H1 (cell line): Measurements from ENCODE around the gene RTN3. TPM values are rescaled to one million over a fixed set of nuclear protein-coding genes. Genes with fewer than 3 reads are reported as not detected.

ENCODE experiments used
- CTCF ChIA-PET: fragments of 300-600 bp; sonication (Branson Sonifier 250); formaldehyde crosslinking; loops from one replicate; lab custom pipeline; 2021; ENCODE audit not compliant: partially characterized antibody; lab: Charles Lee
- POLR2A ChIA-PET: fragments of 300-600 bp; sonication (Branson Sonifier 250); formaldehyde crosslinking; loops from one replicate; lab custom pipeline; 2021; ENCODE audit warnings: inconsistent platforms; ENCODE audit not compliant: partially characterized antibody; lab: Charles Lee
- DNase-seq, 2 experiments: peaks; one replicate each; pipeline versions ENCODE4 v3.0.0 to v3.0.0-alpha.2; 2010 to 2022; ENCODE audit warnings: low spot score in 2 of 2, low read depth in 1 of 2, mixed read lengths in 1 of 2
- FAIRE-seq: peaks from 2 replicates; lab custom pipeline; 2011; peaks lifted over from hg19 to GRCh38; lab: Jason Lieb, UNC
- H2AFZ ChIP-seq: 2 replicates; pipeline ENCODE4 v1.8.1; 2012; ENCODE audit warnings: low read length, inconsistent platforms
- H2AK5ac ChIP-seq: 2 replicates; pipeline ENCODE4 v1.6.1; 2013; ENCODE audit warnings: low read depth, low read length
- H2BK120ac ChIP-seq: replicated peaks from 2 replicates; pipeline ENCODE3; 2013; ENCODE audit warnings: low read depth, low read length, inconsistent platforms
- H2BK12ac ChIP-seq: 2 replicates; pipeline ENCODE4 v1.6.1; 2013; ENCODE audit warnings: low read depth, low read length
- H2BK15ac ChIP-seq: 2 replicates; pipeline ENCODE4 v1.6.1; 2013; ENCODE audit warnings: low read length
- H2BK20ac ChIP-seq: 2 replicates; pipeline ENCODE4 v1.6.1; 2013; ENCODE audit warnings: low read length
- H2BK5ac ChIP-seq: 2 replicates; pipeline ENCODE4 v1.6.1; 2013; ENCODE audit warnings: low read depth, low read length
- H3K14ac ChIP-seq: 2 replicates; pipeline ENCODE4 v1.6.1; 2013; ENCODE audit warnings: inconsistent platforms; ENCODE audit not compliant: insufficient read length
- H3K18ac ChIP-seq: 2 replicates; pipeline ENCODE4 v1.6.1; 2013; ENCODE audit warnings: low read length; ENCODE audit errors: extremely low read depth
- H3K23ac ChIP-seq: 2 replicates; pipeline ENCODE4 v1.6.1; 2013; ENCODE audit warnings: inconsistent platforms; ENCODE audit not compliant: insufficient read length
- H3K23me2 ChIP-seq: 2 replicates; pipeline ENCODE4 v1.6.1; 2013; ENCODE audit warnings: low read depth, low read length
- H3K27ac ChIP-seq: 2 replicates; pipeline ENCODE4 v1.6.1; 2011; ENCODE audit warnings: low read depth, low read length, inconsistent platforms
- H3K27me3 ChIP-seq, 4 experiments: replicated peaks in 1 of 4; 1 replicate in 1 of 4; 2 replicates in 3 of 4; pipeline versions ENCODE4 v1.6.1 to v1.8.1; 2011 to 2013; ENCODE audit warnings: low read length in 3 of 4, mild to moderate bottlenecking in 3 of 4, inconsistent platforms in 2 of 4, mixed read lengths in 2 of 4, moderate library complexity in 1 of 4; ENCODE audit not compliant: control insufficient read depth in 3 of 4, insufficient read depth in 3 of 4; ENCODE audit errors: extremely low read depth in 1 of 4
- H3K36me3 ChIP-seq, 4 experiments: 2 replicates each; pipeline versions ENCODE4 v1.6.1 to v1.8.1; 2011 to 2013; ENCODE audit warnings: mild to moderate bottlenecking in 4 of 4, low read length in 3 of 4, moderate library complexity in 2 of 4, control low read depth in 1 of 4, inconsistent platforms in 1 of 4; ENCODE audit not compliant: insufficient read depth in 4 of 4, control insufficient read depth in 2 of 4
- H3K4ac ChIP-seq: replicated peaks from 2 replicates; pipeline ENCODE3; 2013; ENCODE audit warnings: low read length, low read depth, mixed read lengths, inconsistent platforms; ENCODE audit not compliant: insufficient read length
- H3K4me1 ChIP-seq, 4 experiments: replicated peaks in 1 of 4; 1 replicate in 1 of 4; 2 replicates in 3 of 4; pipeline versions ENCODE4 v1.6.1 to v1.8.1; 2011 to 2013; ENCODE audit warnings: low read length in 3 of 4, inconsistent platforms in 2 of 4, mixed read lengths in 1 of 4; ENCODE audit not compliant: insufficient read depth in 4 of 4, control insufficient read depth in 3 of 4
- H3K4me2 ChIP-seq, 2 experiments: 2 replicates each; pipeline versions ENCODE4 v1.6.1 to v1.8.1; 2011 to 2013; ENCODE audit warnings: low read depth in 2 of 2, low read length in 2 of 2, control low read depth in 1 of 2, inconsistent platforms in 1 of 2, mild to moderate bottlenecking in 1 of 2; ENCODE audit not compliant: insufficient read depth in 1 of 2
- H3K4me3 ChIP-seq, 4 experiments: fragments of 200-600, 300-600 bp in 1 of 4; sonication (generic), shearing (Covaris generic), sonication (Bioruptor Twin) in 1 of 4; 2 replicates each; pipeline versions ENCODE4 v1.5.1 to v1.8.1; 2011 to 2016; ENCODE audit warnings: low read length in 4 of 4, low read depth in 3 of 4, control low read depth in 2 of 4, inconsistent platforms in 2 of 4, mild to moderate bottlenecking in 2 of 4, mixed read lengths in 1 of 4, moderate library complexity in 1 of 4; ENCODE audit not compliant: insufficient read depth in 2 of 4; ENCODE audit errors: extremely low read depth in 1 of 4
- H3K56ac ChIP-seq: replicated peaks from 2 replicates; pipeline ENCODE3; 2013; ENCODE audit warnings: low read depth, mild to moderate bottlenecking, mixed read lengths, low read length, inconsistent platforms; ENCODE audit not compliant: insufficient read length
- H3K79me1 ChIP-seq: 2 replicates; pipeline ENCODE4 v1.6.1; 2013; ENCODE audit warnings: low read depth, low read length, control low read depth
- H3K79me2 ChIP-seq, 2 experiments: 2 replicates each; pipeline versions ENCODE4 v1.6.1 to v1.8.1; 2012 to 2013; ENCODE audit warnings: low read length in 2 of 2, mild to moderate bottlenecking in 2 of 2, inconsistent platforms in 1 of 2; ENCODE audit not compliant: insufficient read depth in 2 of 2, control insufficient read depth in 1 of 2
- H3K9ac ChIP-seq, 4 experiments: replicated peaks in 1 of 4; 1 replicate in 1 of 4; 2 replicates in 3 of 4; pipeline versions ENCODE4 v1.6.1 to v1.8.1; 2011 to 2013; ENCODE audit warnings: low read depth in 3 of 4, low read length in 3 of 4, control low read depth in 2 of 4, mild to moderate bottlenecking in 2 of 4, moderate library complexity in 2 of 4, inconsistent platforms in 1 of 4; ENCODE audit errors: extremely low read depth in 1 of 4
- H3K9me3 ChIP-seq, 2 experiments: 2 replicates each; pipeline versions ENCODE4 v1.6.1 to v1.8.1; 2012 to 2013; ENCODE audit warnings: mild to moderate bottlenecking in 2 of 2, moderate library complexity in 2 of 2, control low read depth in 1 of 2, inconsistent platforms in 1 of 2, low read depth in 1 of 2, low read length in 1 of 2, mixed read lengths in 1 of 2; ENCODE audit not compliant: insufficient read depth in 2 of 2
- H4K20me1 ChIP-seq, 2 experiments: replicated peaks in 1 of 2; 2 replicates each; pipeline versions ENCODE3 to v1.8.1; 2011 to 2013; ENCODE audit warnings: inconsistent platforms in 2 of 2, low read length in 2 of 2, mild to moderate bottlenecking in 1 of 2; ENCODE audit not compliant: insufficient read depth in 2 of 2, control insufficient read depth in 1 of 2
- H4K5ac ChIP-seq: 2 replicates; pipeline ENCODE4 v1.6.1; 2013; ENCODE audit warnings: low read length, low read depth, mixed read lengths, inconsistent platforms; ENCODE audit not compliant: insufficient read length
- H4K8ac ChIP-seq: 2 replicates; pipeline ENCODE4 v1.8.0; 2013; ENCODE audit warnings: mild to moderate bottlenecking, moderate library complexity, low read length, inconsistent platforms; ENCODE audit not compliant: insufficient read depth; ENCODE audit errors: extremely low read depth
- H4K91ac ChIP-seq: replicated peaks from 2 replicates; pipeline ENCODE3; 2013; ENCODE audit warnings: low read length, mixed read lengths, inconsistent platforms; ENCODE audit not compliant: insufficient read length
- CBX8 ChIP-seq: fragments of 300-800, 300-1000 bp; sonication (generic); IDR thresholded peaks from 2 replicates; pipeline ENCODE4 v1.7.1; 2016; ENCODE audit warnings: low read depth, low read length, borderline replicate concordance
- EP300 ChIP-seq, 2 experiments: IDR thresholded peaks; 1 replicate in 1 of 2; 2 replicates in 1 of 2; pipeline ENCODE4 v1.6.1; 2011 to 2012; ENCODE audit warnings: low read depth in 2 of 2, low read length in 2 of 2, mild to moderate bottlenecking in 2 of 2, borderline replicate concordance in 1 of 2, inconsistent platforms in 1 of 2, moderate library complexity in 1 of 2
- POU5F1 ChIP-seq: IDR thresholded peaks from 2 replicates; pipeline ENCODE4 v1.6.1; 2011; ENCODE audit warnings: low read depth, mild to moderate bottlenecking, low read length, moderate library complexity
- RNF2 ChIP-seq: fragments of 200-900, 300-1000 bp; sonication (generic); IDR thresholded peaks from 2 replicates; pipeline ENCODE4 v1.7.1; 2016; ENCODE audit warnings: borderline replicate concordance, low read depth, mild to moderate bottlenecking, antibody characterized with exemption, low read length; ENCODE audit not compliant: poor library complexity, severe bottlenecking; ENCODE audit errors: missing control alignments
- SIX5 ChIP-seq: IDR thresholded peaks from 2 replicates; pipeline ENCODE4 v1.6.1; 2011; ENCODE audit warnings: mild to moderate bottlenecking, low read depth, low read length
- TBP ChIP-seq: IDR thresholded peaks from 2 replicates; pipeline ENCODE4 v1.6.1; 2011; ENCODE audit warnings: low read depth, low read length, improper control_type of control experiment
- ZNF274 ChIP-seq: IDR thresholded peaks from 2 replicates; pipeline ENCODE4 v1.7.0; 2012; ENCODE audit warnings: low read length, borderline replicate concordance; ENCODE audit errors: extremely low read depth
- WGBS, 2 experiments: shearing (Covaris generic) in 1 of 2; methylation state at CpG; one replicate each; pipeline versions ENCODE4 v1.1.6 to v1.1.7; 2013 to 2015; ENCODE audit warnings: low lambda C conversion rate in 2 of 2, mixed read lengths in 2 of 2, inconsistent platforms in 1 of 2, low coverage in 1 of 2, missing lambda C conversion rate in 1 of 2; ENCODE audit not compliant: insufficient replicate concordance in 2 of 2, insufficient coverage in 1 of 2, insufficient read length in 1 of 2; ENCODE audit errors: extremely low coverage in 1 of 2, missing lambda C conversion rate in 1 of 2; 5-methylcytosine and 5-hydroxymethylcytosine counted together
- polyA plus RNA-seq, 7 experiments: library from polyadenylated mRNA; depleted of rRNA in 3 of 7; stranded (reverse) in 5 of 7; unstranded in 2 of 7; fragments of >200 nt in 5 of 7; fragments of 200-250 nt in 2 of 7; gene quantifications; 1 replicate in 5 of 7; 2 replicates in 1 of 7; 4 replicates in 1 of 7; pipeline versions ENCODE4 v1.2.1 to v1.2.3, GENCODE V29; 2011 to 2013; ENCODE audit warnings: missing spikeins in 2 of 7, mixed read lengths in 2 of 7
- total RNA-seq: library from RNA; stranded (reverse); fragmentation: NEBNext Ultra II Directional; extraction: Animal tissue kit (Norgen Biotek cat#: 25700); gene quantifications from 2 replicates; pipeline ENCODE4 v1.2.1, GENCODE V29; 2021

Gene RTN3
- total and polyA plus RNA-seq, 2 of the 8 experiments (the other 6 are each of a cell fraction or from before 2014, with no cell fraction given): 160 to 203 TPM

DNA sequence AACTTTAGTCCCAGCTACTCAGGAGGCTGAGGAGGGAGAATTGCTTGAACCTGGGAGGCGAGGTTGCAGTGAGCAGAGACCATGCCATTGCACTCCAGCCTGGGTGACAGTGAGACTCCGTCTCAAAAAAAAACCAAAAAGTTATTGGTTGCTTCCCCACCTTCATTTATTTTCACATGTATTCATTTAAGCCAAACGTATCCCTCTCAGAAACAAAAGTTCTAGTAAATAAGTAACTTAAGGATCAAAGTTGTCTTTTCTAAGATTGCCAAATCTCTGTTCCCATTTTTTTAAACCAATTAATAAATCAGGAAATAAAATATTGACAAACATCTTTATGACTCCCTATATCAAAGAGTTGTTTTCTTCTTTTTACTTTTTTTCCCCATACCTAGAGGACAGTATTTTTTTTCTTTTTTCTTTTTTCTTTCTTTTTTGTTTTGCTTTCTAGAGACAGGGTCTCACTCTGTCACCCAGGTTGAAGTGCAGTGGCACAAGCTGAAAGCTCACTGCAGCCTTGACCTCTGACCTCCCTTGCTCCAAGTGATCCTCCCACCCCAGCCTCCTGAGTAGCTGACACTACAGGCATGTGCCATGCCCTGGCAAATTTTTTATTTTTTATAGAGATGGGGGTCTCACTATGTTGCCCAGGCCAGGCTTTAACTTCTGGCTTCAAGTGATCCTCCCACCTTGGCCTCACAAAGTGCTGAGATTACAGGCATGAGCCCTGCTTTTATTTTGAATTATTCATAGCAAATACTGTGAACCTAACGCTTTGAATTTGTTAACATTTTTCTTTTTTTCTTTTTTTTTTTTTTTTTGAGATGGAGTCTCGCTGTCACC lies 75.8 kb downstream of the RTN3 start:
- H3K4me3 ChIP-seq: no peak overlapping the region
- H3K4me2 ChIP-seq: no peak overlapping the region
- no peak overlapping the region for H3K9ac ChIP-seq
- no peak for DNase-seq
- no peak overlapping the region for H3K56ac ChIP-seq
- FAIRE-seq: no peak
- H3K79me2 ChIP-seq: peaks cover 0 to 20% of the 10 kb centered on the region in 2 experiments; a peak in 2 of 4 replicates
- H3K27ac ChIP-seq: no peak overlapping the region
- no peak overlapping the region for H4K8ac ChIP-seq
- no peak overlapping the region for H3K23ac ChIP-seq
- H2BK12ac ChIP-seq: no peak overlapping the region
- no peak overlapping the region for H4K91ac ChIP-seq
- H2AK5ac ChIP-seq: no peak overlapping the region
- H4K20me1 ChIP-seq: peaks cover 9 to 10% of the 10 kb centered on the region in 2 experiments
- peaks cover 5 to 57% (median 19%) of the 10 kb centered on the region in 4 experiments for H3K36me3 ChIP-seq
- ChIA-PET CTCF (interaction anchor here (0.6 to 1.7 kb wide), 2 partner anchors 51 to 117 kb away, joined by 3 to 4 read pairs; no protein-coding TSS in a partner anchor), POLR2A (interaction anchor here (0.8 to 1.8 kb wide), 2 partner anchors 9 to 57 kb away, joined by 3 to 5 read pairs; no protein-coding TSS in a partner anchor)
- no peak overlapping the region for H4K5ac ChIP-seq
- no peak overlapping the region for H2BK20ac ChIP-seq
- H3K9me3 ChIP-seq: no peaks in the 10 kb centered on the region
- H3K4ac ChIP-seq: no peak overlapping the region
- H2BK120ac ChIP-seq: no peak overlapping the region
- no peak overlapping the region for H2BK15ac ChIP-seq
- H3K4me1 ChIP-seq: peaks cover 0 to 13% (median 5%) of the 10 kb centered on the region in 4 experiments; a peak in 5 of 7 replicates
- H3K79me1 ChIP-seq: no peaks in the 10 kb centered on the region; the same call in 1 of the 2 replicates
- no peak overlapping the region for H2AFZ ChIP-seq
- no peak overlapping the region for H3K14ac ChIP-seq
- WGBS, 2 experiments: 96% methylated on average over 4 of the region's 5 CpGs; no CpG with 5 or more reads in 1 of the 2 experiments
- no peak overlapping the region for H3K18ac ChIP-seq
- no peaks in the 10 kb centered on the region for H3K27me3 ChIP-seq
- no peak overlapping the region for H2BK5ac ChIP-seq
- peaks cover 4% of the 10 kb centered on the region; the same call in 1 of the 2 replicates for H3K23me2 ChIP-seq
- TF ChIP-seq CBX8 (no peak), TBP (no peak), EP300 (IDR thresholded peaks at IDR 0.05; ENCODE audit: borderline replicate concordance in 1 of 2, low read depth in 2 of 2, low read length in 2 of 2) (no peak), RNF2 (no peak), POU5F1 (no peak), ZNF274 (no peak), SIX5 (no peak)
